OCI-LY7 (cell line): ENCODE measurements around the gene HOXC4.

Experiments used
- EZH2phosphoT487 ChIP-seq: fragments of 200-600 bp; sonication (generic); IDR thresholded peaks from 2 replicates; pipeline ENCODE4 v1.6.1; 2018; ENCODE audit warnings: low read depth, borderline replicate concordance, mild to moderate bottlenecking, mixed run types, antibody characterized with exemption, low read length, moderate library complexity, mixed read lengths
- TF ChIP-seq, protein P1 (sequence below): fragments of 200-600 bp; sonication (generic); conservative IDR thresholded peaks from 2 replicates; pipeline ENCODE4 v1.5.1; 2014; ENCODE audit warnings: mild to moderate bottlenecking, antibody characterized with exemption, low read length, moderate library complexity, mixed read lengths

DNA sequence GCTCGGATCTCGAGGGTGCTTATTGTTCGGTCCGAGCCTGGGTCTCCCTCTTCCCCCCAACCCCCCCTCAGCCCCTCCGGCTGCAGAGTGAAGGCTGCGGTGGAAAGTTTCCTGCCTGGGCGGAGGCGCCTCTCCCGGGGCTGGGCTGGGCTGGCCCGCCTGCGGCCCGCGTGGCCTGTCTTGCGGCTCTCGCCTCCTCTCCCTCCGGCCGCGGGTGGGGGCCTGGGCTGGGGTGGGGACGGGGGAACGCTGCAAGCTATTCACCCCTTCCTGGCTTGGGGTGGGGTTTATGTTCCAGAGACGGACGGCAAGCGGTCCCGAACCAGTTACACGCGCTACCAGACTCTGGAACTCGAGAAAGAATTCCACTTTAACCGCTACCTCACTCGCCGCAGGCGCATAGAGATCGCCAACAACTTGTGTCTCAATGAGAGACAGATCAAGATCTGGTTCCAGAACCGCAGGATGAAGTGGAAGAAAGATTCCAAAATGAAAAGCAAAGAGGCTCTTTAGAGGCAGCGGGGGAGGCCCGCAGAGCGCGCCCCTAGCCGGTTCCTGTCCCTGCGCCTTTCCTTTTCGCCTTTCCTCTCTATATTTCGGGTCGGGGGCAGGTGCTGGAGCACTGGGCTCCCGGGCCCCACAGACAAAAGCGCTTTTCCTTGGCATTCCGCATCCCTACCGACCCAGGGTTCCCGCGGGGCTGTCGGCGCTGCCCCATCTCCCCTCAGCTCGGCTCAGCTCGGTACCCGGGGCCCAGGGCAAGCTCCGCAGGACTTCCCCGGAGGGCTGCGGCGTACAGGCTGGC lies 19.5 kb upstream of the HOXC4 start:
- TF ChIP-seq, protein P1, sequence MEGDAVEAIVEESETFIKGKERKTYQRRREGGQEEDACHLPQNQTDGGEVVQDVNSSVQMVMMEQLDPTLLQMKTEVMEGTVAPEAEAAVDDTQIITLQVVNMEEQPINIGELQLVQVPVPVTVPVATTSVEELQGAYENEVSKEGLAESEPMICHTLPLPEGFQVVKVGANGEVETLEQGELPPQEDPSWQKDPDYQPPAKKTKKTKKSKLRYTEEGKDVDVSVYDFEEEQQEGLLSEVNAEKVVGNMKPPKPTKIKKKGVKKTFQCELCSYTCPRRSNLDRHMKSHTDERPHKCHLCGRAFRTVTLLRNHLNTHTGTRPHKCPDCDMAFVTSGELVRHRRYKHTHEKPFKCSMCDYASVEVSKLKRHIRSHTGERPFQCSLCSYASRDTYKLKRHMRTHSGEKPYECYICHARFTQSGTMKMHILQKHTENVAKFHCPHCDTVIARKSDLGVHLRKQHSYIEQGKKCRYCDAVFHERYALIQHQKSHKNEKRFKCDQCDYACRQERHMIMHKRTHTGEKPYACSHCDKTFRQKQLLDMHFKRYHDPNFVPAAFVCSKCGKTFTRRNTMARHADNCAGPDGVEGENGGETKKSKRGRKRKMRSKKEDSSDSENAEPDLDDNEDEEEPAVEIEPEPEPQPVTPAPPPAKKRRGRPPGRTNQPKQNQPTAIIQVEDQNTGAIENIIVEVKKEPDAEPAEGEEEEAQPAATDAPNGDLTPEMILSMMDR = no peak
- no peak for TF ChIP-seq EZH2phosphoT487
